AG04450 (cell line): ENCODE data around the gene PPP2R1B. TPM values are rescaled to one million over a fixed set of nuclear protein-coding genes. Genes with fewer than 3 reads are reported as not detected.
"Not testable (repeated sequence)": the region's sequence is repeated elsewhere in the genome, so short reads cannot be mapped to it uniquely, and the experiment has no call there.

Experiments used
- CTCF ChIA-PET: fragments of 300-600, 350-600 bp; formaldehyde crosslinking; extraction: SDS; loops from one replicate; lab custom pipeline; 2022; ENCODE audit warnings: antibody characterized with exemption, inconsistent platforms; lab: Charles Lee
- POLR2A ChIA-PET: fragments of 350-600 bp; formaldehyde crosslinking; extraction: SDS; loops from one replicate; lab custom pipeline; 2021; ENCODE audit warnings: antibody characterized with exemption, inconsistent platforms; lab: Yijun Ruan, JAX
- DNase-seq: peaks from one replicate; pipeline ENCODE4 v3.0.0-alpha.2; 2011; ENCODE audit warnings: low read depth, low spot score
- H3K27ac ChIP-seq: one replicate; pipeline ENCODE4 v1.5.1; 2012; ENCODE audit warnings: low read depth, low read length, control low read depth
- H3K27me3 ChIP-seq: one replicate; pipeline ENCODE4 v1.6.0; 2012; ENCODE audit warnings: low read length; ENCODE audit not compliant: control insufficient read depth, insufficient read depth
- H3K4me3 ChIP-seq: 2 replicates; pipeline ENCODE4 v1.5.1; 2011; ENCODE audit warnings: mild to moderate bottlenecking, low read depth, low read length, control low read depth
- H3K9me3 ChIP-seq: 2 replicates; pipeline ENCODE4 v1.5.1; 2012; ENCODE audit warnings: low read length; ENCODE audit not compliant: control insufficient read depth, insufficient read depth
- polyA plus RNA-seq: library from polyadenylated mRNA; depleted of rRNA; stranded (reverse); fragments of >200 nt; gene quantifications from 2 replicates; pipeline ENCODE4 v1.2.3, GENCODE V29; 2011
- TF ChIP-seq, protein P1 (sequence below): IDR thresholded peaks from 2 replicates; pipeline ENCODE4 v1.5.1; 2011; ENCODE audit warnings: low read depth, low read length, control low read depth, inconsistent platforms

PPP2R1B gene
- polyA plus RNA-seq, 1 experiment: 44.9 TPM

DNA sequence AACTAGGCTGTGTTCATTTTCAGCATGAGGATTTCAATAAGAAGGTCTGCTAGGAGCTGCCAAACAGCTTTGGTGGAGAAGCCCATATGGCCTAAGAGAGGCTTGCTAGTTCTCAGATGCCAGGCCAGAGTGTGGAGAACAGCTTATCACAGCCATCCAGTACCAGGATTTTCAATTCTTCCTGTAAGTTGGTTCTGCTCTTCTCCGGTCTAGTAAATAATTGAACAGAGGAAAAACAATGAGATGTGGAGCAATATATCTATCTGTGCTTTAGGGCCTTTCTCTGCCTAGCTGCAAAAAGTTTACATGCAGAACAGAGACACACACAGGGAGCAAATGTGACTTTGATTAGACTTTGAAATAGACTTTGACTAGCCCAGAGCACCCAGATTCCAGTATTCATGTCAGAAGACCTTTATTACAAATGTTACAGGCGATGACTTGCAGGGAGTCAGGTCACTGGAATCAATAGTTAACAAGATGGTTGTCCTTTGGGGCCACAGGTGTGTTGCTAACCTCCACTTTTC lies 19.8 kb upstream of the PPP2R1B start:
- POLR2A ChIA-PET: no interaction called here
- no peak overlapping the region for H3K27ac ChIP-seq
- no peak for DNase-seq
- CTCF ChIA-PET: interaction anchor here (0.8 to 1.5 kb wide), 3 partner anchors 9 to 199 kb away, joined by 3 to 5 read pairs (median 4); no protein-coding TSS in a partner anchor
- H3K9me3 ChIP-seq: no peaks in the 10 kb centered on the region
- H3K4me3 ChIP-seq: no peak overlapping the region
- H3K27me3 ChIP-seq: no peaks in the 10 kb centered on the region
- TF ChIP-seq, protein P1, sequence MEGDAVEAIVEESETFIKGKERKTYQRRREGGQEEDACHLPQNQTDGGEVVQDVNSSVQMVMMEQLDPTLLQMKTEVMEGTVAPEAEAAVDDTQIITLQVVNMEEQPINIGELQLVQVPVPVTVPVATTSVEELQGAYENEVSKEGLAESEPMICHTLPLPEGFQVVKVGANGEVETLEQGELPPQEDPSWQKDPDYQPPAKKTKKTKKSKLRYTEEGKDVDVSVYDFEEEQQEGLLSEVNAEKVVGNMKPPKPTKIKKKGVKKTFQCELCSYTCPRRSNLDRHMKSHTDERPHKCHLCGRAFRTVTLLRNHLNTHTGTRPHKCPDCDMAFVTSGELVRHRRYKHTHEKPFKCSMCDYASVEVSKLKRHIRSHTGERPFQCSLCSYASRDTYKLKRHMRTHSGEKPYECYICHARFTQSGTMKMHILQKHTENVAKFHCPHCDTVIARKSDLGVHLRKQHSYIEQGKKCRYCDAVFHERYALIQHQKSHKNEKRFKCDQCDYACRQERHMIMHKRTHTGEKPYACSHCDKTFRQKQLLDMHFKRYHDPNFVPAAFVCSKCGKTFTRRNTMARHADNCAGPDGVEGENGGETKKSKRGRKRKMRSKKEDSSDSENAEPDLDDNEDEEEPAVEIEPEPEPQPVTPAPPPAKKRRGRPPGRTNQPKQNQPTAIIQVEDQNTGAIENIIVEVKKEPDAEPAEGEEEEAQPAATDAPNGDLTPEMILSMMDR: no peak

DNA sequence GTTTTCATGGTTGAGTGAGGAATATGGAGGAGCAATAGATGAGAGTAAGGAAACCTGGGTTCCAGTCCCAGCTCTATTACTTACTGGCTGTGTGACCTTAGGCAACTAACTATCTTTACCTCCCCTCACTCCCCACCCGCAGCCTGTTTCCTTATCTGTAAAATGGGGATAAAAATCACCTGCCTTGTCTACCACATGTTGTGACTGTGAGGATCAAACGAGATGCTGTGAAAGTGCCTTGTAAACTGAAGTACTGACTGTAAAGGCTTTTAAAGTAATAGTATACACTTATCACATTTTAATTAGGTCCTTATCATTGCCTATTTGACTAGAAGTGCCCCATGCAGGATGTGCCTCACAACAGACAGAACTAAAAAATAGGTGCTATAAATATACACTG lies 18.9 kb upstream of the PPP2R1B start:
- ChIA-PET POLR2A (no interaction called here), CTCF (no interaction called here)
- DNase-seq: no peak
- H3K27ac ChIP-seq: no peak overlapping the region
- no peaks in the 10 kb centered on the region for H3K9me3 ChIP-seq
- TF ChIP-seq, protein P1: no peak
- no peak overlapping the region for H3K4me3 ChIP-seq
- H3K27me3 ChIP-seq: no peaks in the 10 kb centered on the region

DNA sequence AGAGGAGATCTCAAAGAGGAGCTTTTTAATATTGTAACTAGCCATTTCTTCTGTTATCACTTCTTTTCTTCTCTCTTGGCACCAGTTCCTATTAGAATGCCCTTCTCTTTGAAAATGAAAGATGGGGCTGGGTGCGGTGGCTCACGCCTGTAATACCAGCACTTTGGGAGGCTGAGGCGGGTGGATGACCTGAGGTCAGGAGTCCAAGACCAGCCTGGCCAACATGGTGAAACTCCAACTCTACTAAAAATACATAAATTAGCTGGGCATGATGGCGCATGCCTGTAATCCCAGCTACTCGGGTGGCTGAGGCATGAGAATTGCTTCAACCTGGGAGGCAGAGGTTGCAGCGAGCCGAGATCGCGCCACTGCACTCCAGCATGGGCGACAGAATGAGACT lies 18.1 kb upstream of the PPP2R1B start:
- H3K27me3 ChIP-seq, POLR2A ChIA-PET: not testable (repeated sequence)
- CTCF ChIA-PET: interaction anchor here (1.2 kb wide), 1 partner anchor 180 kb away, joined by 3 read pairs; no protein-coding TSS in a partner anchor

DNA sequence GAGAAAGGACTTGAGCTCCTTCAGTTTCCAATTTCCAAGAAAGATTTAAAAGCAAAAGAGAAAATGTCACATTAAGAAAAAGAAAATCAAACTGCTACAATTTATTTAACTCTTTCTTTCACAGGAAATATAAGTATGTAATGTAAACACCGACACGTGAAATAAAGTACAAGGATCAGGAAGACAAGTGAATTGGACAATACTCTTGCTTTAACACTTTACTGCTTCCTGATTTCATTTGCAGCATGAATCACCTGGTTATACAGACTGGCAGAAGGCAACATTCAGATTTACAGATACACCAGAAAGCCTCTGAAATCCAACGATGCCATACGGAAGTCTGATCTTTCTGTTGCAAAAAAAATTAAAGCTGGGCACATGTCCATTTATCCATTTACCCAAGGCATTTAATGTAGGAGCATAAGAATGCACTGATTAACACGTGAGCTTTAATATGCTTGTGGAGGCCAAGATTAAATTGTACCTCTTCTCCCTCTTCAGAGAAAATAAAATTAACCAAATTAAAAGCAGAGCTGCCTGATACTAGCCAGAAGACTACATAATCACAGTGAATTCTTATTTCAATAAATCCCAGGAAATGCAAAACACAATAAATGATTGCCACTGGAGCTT lies 16.0 kb upstream of the PPP2R1B start:
- CTCF ChIA-PET: interaction anchor here (1.2 kb wide), 2 partner anchors 59 to 60 kb away, joined by 3 to 5 read pairs; no protein-coding TSS in a partner anchor
- POLR2A ChIA-PET: no interaction called here
- no peaks in the 10 kb centered on the region for H3K27me3 ChIP-seq
- no peak overlapping the region for H3K4me3 ChIP-seq
- TF ChIP-seq, protein P1: no peak
- no peak for DNase-seq
- no peaks in the 10 kb centered on the region for H3K9me3 ChIP-seq
- no peak overlapping the region for H3K27ac ChIP-seq

More for the DNA sequence above, 18.1 kb upstream of the PPP2R1B start:
- H3K9me3 ChIP-seq, H3K4me3 ChIP-seq, H3K27ac ChIP-seq, DNase-seq: not testable (repeated sequence)

DNA sequence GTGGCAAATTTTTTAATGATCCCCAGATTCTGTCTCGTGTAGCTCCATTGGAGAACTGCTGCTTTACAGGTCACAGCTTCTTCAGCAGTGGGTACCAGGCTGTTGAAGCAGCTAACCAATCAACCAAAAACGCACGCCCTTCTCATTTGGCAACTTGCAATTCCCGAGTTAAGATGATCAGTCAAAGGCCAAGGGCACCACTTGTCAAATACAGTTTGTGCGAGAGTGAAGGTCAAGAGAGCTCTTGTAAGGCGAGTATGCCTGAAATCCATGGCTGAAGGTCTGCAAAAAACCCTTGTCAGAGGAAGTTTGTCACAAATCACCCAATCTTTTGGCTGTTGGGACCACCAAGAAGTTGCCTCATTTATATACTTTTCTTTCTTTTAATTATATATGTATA lies 12.9 kb upstream of the PPP2R1B start:
- H3K27ac ChIP-seq: no peak overlapping the region
- H3K27me3 ChIP-seq: no peaks in the 10 kb centered on the region
- ChIA-PET POLR2A (no interaction called here), CTCF (interaction anchor here (0.7 to 5.6 kb wide), 8 partner anchors 63 to 325 kb away, joined by 3 to 46 read pairs (median 4); no protein-coding TSS in a partner anchor)
- no peak overlapping the region for H3K4me3 ChIP-seq
- no peaks in the 10 kb centered on the region for H3K9me3 ChIP-seq
- TF ChIP-seq, protein P1: no peak
- DNase-seq: no peak
